ENCODE data around the gene STAC3.
A peak's percentile ranks its signal among the peaks of the same experiment; 100 is the strongest.
"Not testable (repeated sequence)": the region's sequence is repeated elsewhere in the genome, so short reads cannot be mapped to it uniquely, and the experiment has no call there.

The STAC3 gene

DNA sequence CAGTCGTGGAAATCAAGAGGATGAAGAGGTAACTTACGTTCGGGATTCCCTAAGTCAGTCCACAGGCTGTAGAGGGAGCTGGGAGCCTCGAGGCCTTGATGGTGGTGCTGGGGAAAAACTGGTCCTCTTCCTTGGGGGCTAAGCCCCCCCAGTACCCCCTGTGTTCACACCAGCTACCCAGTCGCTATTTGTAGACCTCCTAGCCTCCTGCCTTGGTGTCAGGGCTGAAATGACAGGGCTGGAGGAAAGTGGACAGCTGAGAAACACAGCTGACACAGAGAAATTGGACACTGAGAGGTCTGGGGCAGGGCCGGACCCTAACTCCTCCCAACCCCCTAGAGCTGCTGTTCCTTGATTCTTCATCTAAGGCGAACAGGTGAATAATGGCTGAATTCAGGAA is at the start of gene STAC3:
Gene STAC3 (minus strand): TSS at position 232 of the 400 bp plus-strand sequence. CDS start 1,551 bp downstream, outside the sequence.
- no peak for DNase-seq

DNA sequence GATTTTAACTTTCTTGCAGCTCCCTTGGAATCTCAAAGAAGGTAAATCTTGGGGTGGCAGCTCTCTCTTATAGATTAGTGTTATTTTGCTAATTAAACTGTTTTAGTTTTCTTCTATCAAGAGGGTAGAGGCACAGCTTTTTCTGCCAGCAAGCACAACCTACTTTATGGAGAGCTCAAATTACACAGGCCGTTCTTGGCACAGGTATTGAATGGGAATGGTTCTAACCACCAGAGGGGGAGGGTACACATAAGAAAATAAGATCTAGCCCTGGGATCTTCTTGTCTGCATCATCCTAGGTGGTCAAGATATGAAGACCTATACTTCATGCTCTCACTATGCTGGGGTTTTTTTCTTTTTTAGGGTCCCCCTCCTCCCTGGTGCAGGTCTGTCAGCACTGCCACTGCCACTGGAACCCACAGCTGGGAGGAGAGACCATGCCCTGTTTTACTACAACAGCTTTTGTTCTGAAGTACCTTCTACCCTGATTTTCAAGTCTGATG is 48.6 kb upstream of the STAC3 start:
- DNase-seq, result no peak

DNA sequence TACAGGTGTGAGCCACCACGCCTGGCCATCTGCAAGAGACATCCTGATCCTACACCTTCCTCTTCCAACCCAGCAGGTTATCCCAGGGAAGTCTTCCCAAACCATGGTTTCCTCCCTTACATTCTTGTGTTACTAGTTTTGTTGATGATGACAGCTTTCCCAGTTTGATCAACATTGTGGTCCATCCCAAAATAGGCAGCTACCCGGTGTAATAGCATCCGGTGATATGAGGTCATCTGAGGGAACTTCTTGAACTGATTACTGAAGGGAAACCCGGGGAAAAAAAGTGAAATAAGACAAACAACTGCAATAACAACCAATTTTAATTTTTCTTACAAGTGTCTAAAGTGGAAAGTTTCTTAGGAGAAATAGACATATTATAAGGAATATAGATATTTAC is 45.3 kb upstream of the STAC3 start:
- no peak for DNase-seq

DNA sequence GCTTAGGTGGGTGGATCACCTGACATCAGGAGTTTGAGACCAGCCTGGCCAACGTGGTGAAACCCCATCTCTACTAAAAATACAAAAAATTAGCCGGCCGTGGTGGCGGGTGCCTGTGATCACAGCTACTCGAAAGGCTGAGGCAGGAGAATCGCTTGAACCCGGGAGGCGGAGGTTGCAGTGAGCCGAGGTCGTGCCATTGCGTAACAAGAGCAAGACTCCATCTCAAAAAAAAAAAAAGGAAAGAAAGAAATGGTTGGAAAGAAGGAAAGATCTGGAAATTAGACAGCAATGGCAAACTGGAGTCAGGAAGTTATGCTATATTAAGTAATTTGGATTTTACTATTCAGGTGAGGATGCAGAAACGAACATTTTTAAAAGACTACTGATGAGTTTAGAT is 31.1 kb upstream of the STAC3 start:
- not testable (repeated sequence) for DNase-seq

DNA sequence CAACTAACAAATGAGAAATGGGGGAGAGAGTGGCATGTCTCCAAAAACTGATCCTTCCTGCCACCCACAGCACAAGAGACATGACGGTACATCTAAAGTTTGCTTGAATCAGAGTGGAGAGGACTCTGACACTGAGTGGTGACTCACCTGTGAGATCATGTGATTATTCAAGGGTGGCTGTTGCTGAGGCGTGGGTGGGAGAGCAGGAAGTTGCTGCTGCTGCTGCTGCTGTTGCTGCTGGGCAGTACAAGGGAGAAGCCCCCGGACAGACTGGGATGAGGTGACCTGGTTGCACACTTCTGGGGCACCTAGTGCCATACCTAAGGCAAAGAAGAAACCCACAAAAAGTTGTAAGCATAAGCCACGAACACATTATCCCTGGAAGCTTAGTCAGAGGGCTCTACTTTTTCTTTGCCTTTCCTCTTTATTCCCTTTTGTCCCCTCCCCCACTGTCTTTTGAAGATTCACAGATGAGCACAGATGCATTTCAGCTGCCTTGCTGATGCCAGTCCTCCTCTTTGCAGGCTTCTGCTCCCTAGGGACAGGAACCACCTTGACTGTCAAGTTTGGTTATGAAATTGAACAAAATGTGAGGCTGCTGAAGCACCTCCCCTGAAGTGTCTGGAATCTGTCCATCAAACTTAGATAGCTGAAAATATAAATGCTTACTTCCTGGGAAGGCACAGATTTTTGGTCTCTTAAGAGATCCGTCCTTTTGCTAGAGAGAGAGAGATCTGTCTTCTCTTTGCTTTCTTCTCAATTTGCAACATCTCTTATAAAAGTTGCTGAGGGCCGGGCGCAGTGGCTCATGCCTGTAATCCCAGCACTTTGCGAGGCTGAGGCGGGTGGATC is 29.4 kb upstream of the STAC3 start:
- DNase-seq, result no peak

DNA sequence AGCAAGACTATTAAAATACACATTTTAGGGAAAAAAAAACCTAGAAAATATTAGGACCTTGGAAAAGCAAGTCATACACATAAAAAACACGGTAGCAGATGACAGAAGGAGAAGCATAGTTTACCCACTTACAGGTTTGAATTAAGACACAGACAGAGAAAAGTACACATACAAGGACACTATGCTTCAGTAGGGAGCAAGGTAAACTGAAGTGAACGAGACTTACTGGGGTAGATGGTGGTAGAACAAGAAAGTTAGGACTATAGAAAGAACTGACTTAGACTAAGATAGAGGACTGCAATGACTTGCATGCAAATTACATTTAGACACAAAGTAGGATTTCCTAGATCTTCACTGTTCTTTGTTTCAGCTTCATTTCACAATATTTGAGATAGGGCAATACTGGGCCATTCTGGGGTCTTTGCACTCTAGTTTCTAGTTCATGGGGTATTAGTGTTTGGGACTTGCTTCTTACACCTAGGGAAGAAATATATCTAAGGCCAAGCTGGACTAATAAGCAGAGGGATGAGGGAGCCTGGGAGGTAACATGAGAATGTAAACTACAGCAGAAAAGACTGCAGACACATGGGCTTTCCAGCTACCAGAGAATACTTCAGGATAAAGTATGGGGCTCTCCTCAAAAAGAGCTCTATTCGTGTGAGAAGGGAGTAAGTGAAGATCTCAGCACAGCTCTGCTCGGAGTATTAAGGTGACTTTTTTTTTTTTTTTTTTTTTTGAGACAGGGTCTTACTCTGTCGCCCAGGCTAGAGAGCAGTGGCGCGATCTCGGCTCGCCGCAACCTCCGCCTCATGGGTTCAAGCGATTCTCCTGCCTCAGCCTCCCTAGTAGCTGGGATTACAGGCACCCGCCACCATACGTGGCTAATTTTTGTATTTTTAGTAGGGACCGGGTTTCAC is 27.7 kb upstream of the STAC3 start:
- no peak for DNase-seq

DNA sequence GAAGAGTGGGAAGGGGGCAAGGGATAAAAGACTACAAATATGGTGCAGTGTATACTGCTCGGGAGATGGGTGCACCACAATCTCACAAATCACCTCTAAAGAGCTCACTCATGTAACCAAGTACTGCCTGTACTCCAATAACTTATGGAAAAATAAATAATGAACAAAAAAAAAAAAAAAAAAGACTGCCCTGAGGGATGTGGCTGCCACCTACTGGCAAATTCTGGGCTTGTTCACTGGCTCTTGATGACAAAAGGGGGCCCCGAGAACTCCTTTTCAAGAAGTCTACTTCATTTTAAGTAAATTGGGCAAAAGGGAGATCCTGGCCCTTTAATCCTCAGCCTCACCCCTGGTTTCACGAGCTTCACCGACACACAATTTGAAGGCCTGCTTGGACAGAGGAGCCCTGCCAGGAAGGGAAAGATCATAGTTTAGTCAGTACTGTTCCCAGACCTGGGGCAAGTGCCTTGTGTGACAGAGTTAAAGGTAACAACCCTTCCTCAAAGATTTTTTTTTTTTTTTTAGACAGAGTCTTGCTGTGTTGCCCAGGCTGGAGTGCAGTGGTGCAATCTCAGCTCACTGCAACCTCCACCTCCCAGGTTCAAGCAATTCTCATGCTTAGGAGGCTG is 26.1 kb upstream of the STAC3 start:
- peak; percentile 16 for DNase-seq

DNA sequence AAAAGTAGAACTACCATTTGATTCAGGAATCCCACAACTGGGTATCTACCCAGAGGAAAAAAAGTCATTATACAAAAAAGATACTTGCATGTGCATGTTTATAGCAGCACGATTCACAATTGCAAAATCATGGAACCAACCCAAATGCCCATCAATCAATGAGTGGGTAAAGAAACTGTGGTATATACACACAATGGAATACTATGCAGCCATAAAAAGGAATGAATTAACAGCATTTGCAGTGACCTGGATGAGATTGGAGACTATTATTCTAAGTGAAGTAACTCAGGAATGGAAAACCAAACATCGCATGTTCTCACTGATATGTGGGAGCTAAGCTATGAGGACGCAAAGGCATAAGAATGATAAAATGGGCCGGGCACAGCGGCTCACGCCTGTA is 25.2 kb upstream of the STAC3 start:
- not testable (repeated sequence) for DNase-seq

DNA sequence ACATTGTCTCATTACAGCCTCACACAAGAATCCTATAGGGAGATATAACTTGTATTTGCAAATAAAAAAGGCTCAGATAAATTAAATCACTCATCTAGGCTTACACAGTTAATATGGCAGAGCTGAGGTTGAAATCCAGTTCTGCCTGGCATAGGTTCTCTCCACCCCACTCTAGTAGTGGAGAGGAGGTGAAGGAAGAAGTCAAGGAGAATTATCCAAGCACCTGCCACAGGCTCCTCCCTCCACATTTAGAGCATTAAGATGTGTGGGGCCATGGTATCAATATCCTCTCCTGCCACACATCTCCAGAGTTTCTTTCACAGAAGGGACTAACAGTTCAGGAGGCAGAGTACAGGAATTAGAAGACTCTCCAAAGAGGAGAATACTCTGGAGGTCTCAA is 22.5 kb upstream of the STAC3 start:
- DNase-seq, result no peak

DNA sequence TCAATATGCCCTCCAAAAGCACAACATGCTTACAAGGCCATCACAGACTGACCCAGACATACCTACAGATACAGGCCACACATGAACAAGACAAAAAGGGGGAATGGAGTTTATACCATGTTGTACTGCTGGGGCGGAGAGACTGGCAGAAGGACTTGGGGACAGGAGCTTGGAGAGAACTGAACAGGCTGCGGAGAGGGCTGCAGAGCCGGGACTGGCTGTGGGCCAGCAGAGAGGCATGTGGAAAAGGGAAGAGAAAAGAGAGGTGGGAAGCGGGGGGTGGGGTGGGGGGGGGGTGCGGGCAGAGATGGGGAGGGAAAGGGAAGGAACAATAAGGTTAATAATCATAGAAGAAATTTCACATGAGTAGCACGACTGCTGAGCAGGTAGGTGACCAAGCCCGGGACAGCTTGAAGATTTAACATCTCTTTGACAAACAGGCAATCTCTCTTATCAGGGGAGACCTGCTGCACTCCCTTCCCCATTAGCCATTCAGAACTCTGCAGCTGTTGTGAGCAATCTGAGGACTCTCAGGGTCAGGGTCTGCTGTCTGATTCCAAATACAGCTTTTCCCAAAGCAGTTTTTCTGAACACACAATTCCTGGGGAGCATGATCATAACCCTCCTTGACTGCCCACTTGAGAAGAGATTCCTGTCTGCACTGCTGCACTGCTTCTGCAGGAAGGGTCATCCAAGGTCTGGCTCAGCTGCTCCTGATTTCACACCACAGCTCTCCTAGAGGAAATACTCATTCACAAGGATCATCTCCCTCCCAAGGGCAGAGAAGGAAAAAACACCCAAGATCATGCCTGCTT is 21.6 kb upstream of the STAC3 start:
- DNase-seq, result no peak

DNA sequence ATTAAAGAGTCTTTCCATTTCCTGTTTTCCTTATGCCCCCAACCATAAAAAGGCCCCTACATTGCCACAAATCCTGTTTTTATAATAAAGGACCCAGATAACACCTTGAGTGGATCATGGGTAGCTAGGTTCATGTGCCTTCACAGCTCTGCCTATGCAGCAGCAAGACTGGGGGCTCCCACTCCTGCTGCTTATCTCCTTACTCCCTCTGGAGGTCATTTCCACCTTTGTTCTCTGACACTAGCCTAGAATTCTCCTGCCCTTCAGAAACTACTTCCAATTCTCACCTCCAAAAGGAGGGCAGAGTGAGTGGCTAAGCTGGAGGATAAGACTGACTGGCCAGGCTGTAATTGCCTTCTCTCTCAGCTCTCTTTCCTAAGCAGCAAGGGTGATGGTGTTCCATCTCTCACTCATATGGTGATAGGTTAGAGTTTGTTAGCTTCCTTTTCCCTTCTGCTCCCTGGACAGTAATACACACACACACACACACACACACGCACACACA is 20.0 kb upstream of the STAC3 start:
- DNase-seq, result no peak

DNA sequence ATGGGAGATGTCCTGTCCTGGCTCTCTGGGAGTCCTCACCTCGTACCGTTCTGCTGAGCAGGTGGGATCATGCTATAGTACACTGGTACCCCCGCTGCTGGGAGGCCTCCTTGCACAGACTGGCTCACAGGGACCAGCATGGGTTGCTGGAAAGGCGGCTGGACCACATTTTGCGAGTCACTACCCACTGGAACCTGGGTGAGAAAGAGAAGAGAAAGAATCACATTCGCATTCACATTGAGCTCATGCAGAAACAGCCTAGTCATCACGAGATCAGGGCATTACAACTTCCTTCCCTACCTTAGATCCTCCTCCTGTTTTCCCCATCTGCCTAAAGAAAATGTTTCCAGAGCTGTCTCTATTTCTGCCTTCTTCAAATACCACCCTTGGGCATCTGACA is 17.3 kb upstream of the STAC3 start:
- no peak for DNase-seq

DNA sequence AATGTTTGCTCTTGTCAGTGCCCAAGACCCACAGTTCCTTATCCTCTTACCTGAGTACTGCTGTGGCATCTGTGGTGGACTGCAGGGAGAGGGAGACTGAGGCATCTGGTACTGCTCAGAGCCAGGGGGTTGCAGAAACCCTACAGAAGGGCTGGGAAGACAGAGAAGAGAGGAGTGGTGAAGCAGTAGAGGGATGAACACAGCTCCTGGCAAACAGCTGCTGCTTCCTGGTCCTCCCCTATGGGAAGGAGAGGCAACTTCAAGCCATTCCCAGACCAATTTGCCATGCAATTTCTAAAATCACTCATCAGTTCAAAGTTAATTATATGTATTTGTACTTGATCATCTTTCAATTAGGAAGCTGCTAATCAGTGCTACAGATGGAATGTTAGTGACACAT is 15.7 kb upstream of the STAC3 start:
- no peak for DNase-seq

DNA sequence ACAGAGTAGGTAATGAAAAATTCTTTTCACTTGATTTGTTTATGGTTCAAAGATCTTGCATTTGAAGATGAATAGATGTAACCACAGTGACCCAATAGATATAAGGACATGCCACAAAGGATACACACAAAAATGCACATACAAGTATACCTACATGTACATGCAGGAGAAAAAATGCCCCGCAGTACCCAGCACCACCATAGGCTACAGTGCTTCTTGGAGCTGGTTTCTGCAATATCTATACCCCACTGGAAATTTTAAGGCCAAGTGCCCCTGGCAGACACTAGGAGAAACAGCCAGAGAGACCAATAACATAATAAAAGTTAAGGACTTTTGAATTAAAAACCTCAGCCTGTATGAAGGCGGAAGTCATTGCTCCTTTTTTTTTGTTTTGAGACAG is 12.1 kb upstream of the STAC3 start:
- no peak for DNase-seq

DNA sequence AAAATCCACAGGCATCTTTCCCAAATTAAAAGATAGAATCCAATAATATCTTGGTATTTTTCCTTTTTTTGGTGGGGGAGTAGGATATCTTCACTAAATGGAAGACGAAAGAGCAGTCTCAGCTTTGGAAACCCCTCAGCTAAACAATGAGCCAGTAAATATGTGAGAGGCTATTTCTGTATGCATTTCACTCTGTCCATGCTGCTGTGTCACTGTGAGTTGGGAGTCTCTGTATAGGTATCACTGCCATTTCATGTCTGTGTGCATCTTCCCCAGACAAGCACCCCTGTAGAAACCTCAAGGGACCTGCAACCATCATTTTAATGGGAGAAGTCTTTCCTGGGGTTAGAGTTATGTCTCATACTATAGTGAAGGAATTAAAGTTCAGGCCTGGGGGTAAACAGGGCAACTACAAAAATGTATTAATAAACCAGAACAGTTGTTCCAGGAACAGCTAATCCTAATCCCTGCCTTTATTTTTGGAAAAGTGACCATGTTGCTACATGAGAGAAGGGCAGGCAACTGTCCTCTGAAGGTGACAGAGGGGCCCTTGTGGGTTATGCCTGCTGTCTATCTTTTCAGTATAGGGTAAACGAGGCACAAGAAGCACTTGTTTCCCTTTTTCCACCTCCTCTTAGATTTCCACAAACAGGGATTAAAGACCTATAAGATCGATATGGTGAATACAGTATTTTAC is 11.3 kb upstream of the STAC3 start:
- DNase-seq, result no peak

DNA sequence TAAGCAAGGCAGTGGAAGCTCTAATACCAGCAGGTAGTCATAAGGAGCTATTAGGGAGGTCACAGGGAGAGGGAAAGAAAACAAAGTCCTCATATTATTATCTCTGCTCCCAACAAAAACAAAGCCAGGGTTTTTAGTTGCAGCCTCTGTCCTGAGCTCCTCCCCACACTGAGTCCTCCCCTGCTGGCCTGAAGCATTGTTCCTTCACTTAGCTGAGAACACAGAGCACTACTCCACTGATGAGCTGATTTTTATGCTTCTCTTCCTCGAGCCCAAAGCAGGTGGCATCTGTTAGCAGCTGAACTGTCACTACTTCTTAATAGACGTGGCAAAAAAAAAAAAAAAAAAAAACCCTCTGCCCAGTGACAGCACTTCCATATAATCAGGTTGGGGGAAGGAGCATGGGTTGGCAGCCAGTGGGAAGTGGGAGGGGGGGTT is 10.5 kb upstream of the STAC3 start:
- no peak for DNase-seq

DNA sequence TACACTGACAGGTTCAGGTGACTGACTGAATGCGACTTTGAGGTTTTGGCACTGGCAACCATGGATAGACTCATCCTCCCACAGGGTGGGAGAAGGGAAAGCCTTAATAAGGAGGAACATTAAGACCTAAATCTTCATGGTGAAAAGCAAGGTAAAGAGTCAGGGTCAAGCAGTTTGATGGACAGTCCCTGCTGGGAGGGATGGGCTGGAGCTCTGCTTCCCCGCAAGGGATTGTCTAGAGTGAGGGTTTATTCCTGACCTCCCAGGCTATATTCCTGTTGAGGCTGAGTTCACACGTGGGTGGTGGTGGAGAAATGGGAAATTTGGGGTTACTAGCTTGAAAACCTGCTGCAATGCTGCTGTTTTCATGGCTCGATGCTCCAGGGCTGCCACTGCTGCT is 9.4 kb upstream of the STAC3 start:
- no peak for DNase-seq

DNA sequence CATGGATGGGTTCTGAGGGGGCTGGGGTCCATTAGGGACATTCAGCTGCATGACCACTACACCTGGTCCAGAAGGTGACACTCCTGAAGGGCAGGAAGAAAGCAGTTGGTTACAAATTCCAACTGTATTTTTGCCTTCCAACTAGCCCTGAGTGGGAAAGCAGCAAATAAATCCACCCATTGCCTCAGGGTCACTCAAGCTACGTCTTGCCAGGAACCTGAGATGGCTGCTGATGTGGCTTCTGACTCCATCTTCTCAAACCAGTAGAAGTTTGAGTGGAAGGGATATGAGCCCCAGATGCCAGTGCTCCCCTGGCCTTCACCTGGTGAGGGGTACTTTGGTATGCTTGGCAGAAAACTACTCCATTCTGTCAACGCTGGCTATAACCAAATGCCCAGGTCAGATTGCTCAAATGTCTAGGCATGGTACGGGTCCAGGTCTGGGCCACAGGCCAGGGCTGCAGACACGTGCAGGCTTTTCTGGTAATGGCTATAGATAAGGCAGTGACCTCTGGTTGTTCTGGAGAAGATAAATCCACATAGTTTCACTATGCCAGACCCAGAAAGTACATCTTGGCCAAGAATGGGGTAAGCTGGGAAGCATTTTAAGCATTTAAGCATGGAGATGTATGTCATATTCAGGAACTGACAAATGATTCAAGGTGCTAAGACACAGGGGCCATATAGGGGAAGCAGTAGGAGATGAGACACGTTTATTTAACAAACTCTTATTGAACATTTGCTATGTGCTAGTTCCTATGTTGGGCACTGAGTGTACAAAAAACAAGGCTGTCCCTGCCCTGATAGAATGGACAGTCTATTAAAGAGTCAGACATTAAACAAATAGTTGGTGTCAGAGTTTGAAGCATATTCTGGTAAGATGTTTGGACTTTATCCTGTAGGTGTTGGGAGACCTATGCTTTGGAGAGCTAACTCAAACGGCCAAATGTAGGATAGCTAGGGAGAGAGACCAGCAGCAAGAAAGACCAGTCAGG is 8.3 kb upstream of the STAC3 start:
- DNase-seq, result no peak

DNA sequence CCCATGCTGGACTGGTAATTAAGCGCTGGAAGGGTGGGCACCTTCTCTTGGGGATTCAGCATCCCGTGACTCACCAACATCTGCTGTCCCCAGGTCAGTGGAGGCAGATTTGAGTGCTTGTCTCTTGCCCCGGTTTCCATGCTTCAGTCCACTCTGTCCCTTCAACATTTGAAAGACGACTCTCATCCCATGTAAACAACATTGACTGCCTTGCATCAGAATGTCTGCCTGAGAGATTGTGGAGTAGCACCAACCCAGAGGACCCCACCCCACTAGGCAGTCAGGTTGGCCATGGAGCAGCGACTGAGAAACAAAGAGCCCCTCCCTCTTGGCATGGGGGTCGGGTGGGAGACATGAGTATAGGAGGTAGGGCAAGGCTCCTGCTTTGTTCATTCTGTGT is 4.9 kb upstream of the STAC3 start:
- DNase-seq, result no peak
